ENCODE measurements around the gene RALGAPA2.

The RALGAPA2 gene

GRCh38 chr20:20683020-20683419 lies 29.4 kb downstream of the RALGAPA2 start:
- DNase-seq: no peak

- DNase-seq: peak in 1 of 2 donors; percentile 8
Measured at GRCh38 chr20:20680991-20681508, 31.4 kb downstream of the RALGAPA2 start.

GRCh38 chr20:20679316-20679715 lies 33.1 kb downstream of the RALGAPA2 start:
- no peak for DNase-seq

- no peak for DNase-seq
Measured at GRCh38 chr20:20677186-20677585, 35.3 kb downstream of the RALGAPA2 start.

GRCh38 chr20:20668639-20669038 lies 43.8 kb downstream of the RALGAPA2 start:
- DNase-seq: peak in 1 of 2 donors; percentile 20

- DNase-seq: no peak
Measured at GRCh38 chr20:20666359-20666758, 46.1 kb downstream of the RALGAPA2 start.

GRCh38 chr20:20665606-20666332 lies 46.7 kb downstream of the RALGAPA2 start:
- no peak for DNase-seq

GRCh38 chr20:20664795-20665589 lies 47.5 kb downstream of the RALGAPA2 start:
- DNase-seq: peak; percentile 6 to 30

GRCh38 chr20:20663841-20664240 lies 48.6 kb downstream of the RALGAPA2 start:
- DNase-seq: no peak

- DNase-seq: no peak
Measured at GRCh38 chr20:20658871-20659431, 53.5 kb downstream of the RALGAPA2 start.

- DNase-seq: no peak
Measured at GRCh38 chr20:20658123-20658522, 54.3 kb downstream of the RALGAPA2 start.

GRCh38 chr20:20657092-20657491 lies 55.4 kb downstream of the RALGAPA2 start:
- no peak for DNase-seq

- no peak for DNase-seq
Measured at GRCh38 chr20:20655883-20656282, 56.6 kb downstream of the RALGAPA2 start.

GRCh38 chr20:20649945-20650344 lies 62.5 kb downstream of the RALGAPA2 start:
- DNase-seq: no peak

- no peak for DNase-seq
Measured at GRCh38 chr20:20643927-20644326, 68.5 kb downstream of the RALGAPA2 start.

GRCh38 chr20:20641783-20642182 lies 70.7 kb downstream of the RALGAPA2 start:
- no peak for DNase-seq

GRCh38 chr20:20638878-20639277 lies 73.6 kb downstream of the RALGAPA2 start:
- DNase-seq: no peak

- no peak for DNase-seq
Measured at GRCh38 chr20:20637998-20638725, 74.3 kb downstream of the RALGAPA2 start.

GRCh38 chr20:20635006-20635405 lies 77.4 kb downstream of the RALGAPA2 start:
- no peak for DNase-seq

- no peak for DNase-seq
Measured at GRCh38 chr20:20632644-20633043, 79.8 kb downstream of the RALGAPA2 start.

- DNase-seq: no peak
Measured at GRCh38 chr20:20630551-20630950, 81.9 kb downstream of the RALGAPA2 start.

GRCh38 chr20:20629556-20630188 lies 82.8 kb downstream of the RALGAPA2 start:
- no peak for DNase-seq
